WTC11 (cell line): ENCODE results near the gene AP1S1. TPM values are rescaled to one million over a fixed set of nuclear protein-coding genes. Genes with fewer than 3 reads are reported as not detected.
"Not testable (repeated sequence)": the region's sequence is repeated elsewhere in the genome, so short reads cannot be mapped to it uniquely, and the experiment has no call there.

ENCODE experiments used
- ATAC-seq: fragments of 200-7000 bp; cut with Tn5 transposase; 2 replicates; pipeline ENCODE4 v1.10.0; 2021; ENCODE audit warnings: mild to moderate bottlenecking, moderate library complexity
- CTCF ChIA-PET: fragments of 300-600 bp; sonication (Branson Sonifier 250); formaldehyde crosslinking; loops from one replicate; lab custom pipeline; 2021; ENCODE audit warnings: antibody characterized with exemption; lab: Charles Lee
- POLR2A ChIA-PET: fragments of 350-600 bp; sonication (Branson Sonifier 250); formaldehyde crosslinking; loops from one replicate; lab custom pipeline; 2021; ENCODE audit warnings: antibody characterized with exemption; lab: Charles Lee
- DNase-seq: peaks from one replicate; pipeline ENCODE4 v3.0.0; 2021; ENCODE audit warnings: low spot score
- H3K27ac Mint-ChIP-seq: 2 replicates; pipeline ENCODE4 v1.8.0; 2021; ENCODE audit warnings: mixed read lengths
- H3K27me3 Mint-ChIP-seq: 2 replicates; pipeline ENCODE4 v1.8.0; 2021; ENCODE audit warnings: low read depth, mild to moderate bottlenecking, moderate library complexity, mixed read lengths
- H3K36me3 Mint-ChIP-seq: 2 replicates; pipeline ENCODE4 v1.8.0; 2021; ENCODE audit warnings: mixed read lengths
- H3K4me1 Mint-ChIP-seq: 2 replicates; pipeline ENCODE4 v1.8.0; 2022; ENCODE audit warnings: mixed read lengths
- H3K4me3 Mint-ChIP-seq: 2 replicates; pipeline ENCODE4 v1.8.0; 2021; ENCODE audit warnings: mild to moderate bottlenecking, moderate library complexity, mixed read lengths
- H3K9me3 Mint-ChIP-seq: 2 replicates; pipeline ENCODE4 v1.8.0; 2021; ENCODE audit warnings: mixed read lengths
- ELF4 ChIP-seq: sonication (generic); formaldehyde crosslinking; IDR thresholded peaks from 2 replicates; pipeline ENCODE4 v1.8.1; 2022; ENCODE audit warnings: low read depth, mild to moderate bottlenecking, moderate library complexity, missing genetic modification reagents
- ETV6 ChIP-seq: sonication (generic); formaldehyde crosslinking; IDR thresholded peaks from 2 replicates; pipeline ENCODE4 v1.8.1; 2022; ENCODE audit warnings: mild to moderate bottlenecking, missing genetic modification reagents
- FOXJ3 ChIP-seq: sonication (generic); formaldehyde crosslinking; IDR thresholded peaks from 2 replicates; pipeline ENCODE4 v1.9.0; 2021; ENCODE audit warnings: missing genetic modification reagents, mild to moderate bottlenecking, borderline replicate concordance
- FOXK1 ChIP-seq: sonication (generic); formaldehyde crosslinking; IDR thresholded peaks from 2 replicates; pipeline ENCODE4 v1.8.0; 2022; ENCODE audit warnings: mild to moderate bottlenecking, moderate library complexity, missing genetic modification reagents
- GTF2I ChIP-seq: fragments of 250-450 bp; sonication (Bioruptor Pico); conservative IDR thresholded peaks from 2 replicates; pipeline ENCODE4 v1.4.0; 2021; ENCODE audit warnings: mild to moderate bottlenecking
- HMGA2 ChIP-seq: fragments of 250-450 bp; sonication (Bioruptor Pico); IDR thresholded peaks from 2 replicates; pipeline ENCODE4 v1.4.0; 2021; ENCODE audit warnings: mild to moderate bottlenecking, moderate library complexity
- JAZF1 ChIP-seq: fragments of 250-450 bp; sonication (Bioruptor Pico); IDR thresholded peaks from 2 replicates; pipeline ENCODE4 v1.9.0; 2021; ENCODE audit warnings: moderate library complexity, mild to moderate bottlenecking, inconsistent platforms
- MYBL2 ChIP-seq: sonication (generic); formaldehyde crosslinking; IDR thresholded peaks from 2 replicates; pipeline ENCODE4 v1.8.1; 2023; ENCODE audit warnings: mild to moderate bottlenecking, moderate library complexity, missing genetic modification reagents
- NR1H2 ChIP-seq: sonication (generic); formaldehyde crosslinking; IDR thresholded peaks from 2 replicates; pipeline ENCODE4 v1.9.0; 2021; ENCODE audit warnings: mild to moderate bottlenecking, moderate library complexity, missing genetic modification reagents
- NR2C2 ChIP-seq: sonication (generic); formaldehyde crosslinking; IDR thresholded peaks from 2 replicates; pipeline ENCODE4 v1.8.0; 2022; ENCODE audit warnings: mild to moderate bottlenecking, missing genetic modification reagents
- NR3C1 ChIP-seq: sonication (generic); formaldehyde crosslinking; conservative IDR thresholded peaks from 2 replicates; pipeline ENCODE4 v1.8.1; 2023; ENCODE audit warnings: low read depth, mild to moderate bottlenecking, missing genetic modification reagents
- PRRX2 ChIP-seq: fragments of 250-450 bp; sonication (Bioruptor Pico); IDR thresholded peaks from 2 replicates; pipeline ENCODE4 v1.8.0; 2021; ENCODE audit warnings: mild to moderate bottlenecking
- RORB ChIP-seq: fragments of 250-450 bp; sonication (Bioruptor Pico); IDR thresholded peaks from 2 replicates; pipeline ENCODE4 v1.9.0; 2021; ENCODE audit warnings: mild to moderate bottlenecking
- total RNA-seq: library from RNA; stranded (reverse); gene quantifications from 3 replicates; pipeline ENCODE4 v1.2.3, GENCODE V29; 2021
- TF ChIP-seq, protein P1 (sequence below): sonication (generic); formaldehyde crosslinking; IDR thresholded peaks from 2 replicates; pipeline ENCODE4 v1.8.0; 2022; ENCODE audit warnings: mild to moderate bottlenecking, missing genetic modification reagents
- TF ChIP-seq, protein P2 (sequence below): fragments of 250-450 bp; sonication (Bioruptor Pico); IDR thresholded peaks from 2 replicates; pipeline ENCODE4 v1.9.0; 2021; ENCODE audit warnings: mild to moderate bottlenecking
- TF ChIP-seq, protein P3 (sequence below): sonication (generic); formaldehyde crosslinking; IDR thresholded peaks from 2 replicates; pipeline ENCODE4 v1.8.1; 2023; ENCODE audit warnings: mild to moderate bottlenecking, missing genetic modification reagents
- TF ChIP-seq, protein P4 (sequence below): sonication (generic); formaldehyde crosslinking; IDR thresholded peaks from 2 replicates; pipeline ENCODE4 v1.8.1; 2022; ENCODE audit warnings: missing genetic modification reagents, borderline replicate concordance

AP1S1 gene
- total RNA-seq, 1 experiment from 2014 or later: 60.7 TPM

- TF ChIP-seq PRRX2 (CRISPR knock-in tag) (no peak), GTF2I (no peak), NR3C1 (no peak)
- TF ChIP-seq, protein P1, sequence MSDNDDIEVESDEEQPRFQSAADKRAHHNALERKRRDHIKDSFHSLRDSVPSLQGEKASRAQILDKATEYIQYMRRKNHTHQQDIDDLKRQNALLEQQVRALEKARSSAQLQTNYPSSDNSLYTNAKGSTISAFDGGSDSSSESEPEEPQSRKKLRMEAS: 0 out of 2 replicates have a peak, but pooled peaks have one; percentile 26
- TF ChIP-seq, protein P2, sequence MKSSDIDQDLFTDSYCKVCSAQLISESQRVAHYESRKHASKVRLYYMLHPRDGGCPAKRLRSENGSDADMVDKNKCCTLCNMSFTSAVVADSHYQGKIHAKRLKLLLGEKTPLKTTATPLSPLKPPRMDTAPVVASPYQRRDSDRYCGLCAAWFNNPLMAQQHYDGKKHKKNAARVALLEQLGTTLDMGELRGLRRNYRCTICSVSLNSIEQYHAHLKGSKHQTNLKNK (CRISPR knock-in tag): no peak
- TF ChIP-seq, protein P3, sequence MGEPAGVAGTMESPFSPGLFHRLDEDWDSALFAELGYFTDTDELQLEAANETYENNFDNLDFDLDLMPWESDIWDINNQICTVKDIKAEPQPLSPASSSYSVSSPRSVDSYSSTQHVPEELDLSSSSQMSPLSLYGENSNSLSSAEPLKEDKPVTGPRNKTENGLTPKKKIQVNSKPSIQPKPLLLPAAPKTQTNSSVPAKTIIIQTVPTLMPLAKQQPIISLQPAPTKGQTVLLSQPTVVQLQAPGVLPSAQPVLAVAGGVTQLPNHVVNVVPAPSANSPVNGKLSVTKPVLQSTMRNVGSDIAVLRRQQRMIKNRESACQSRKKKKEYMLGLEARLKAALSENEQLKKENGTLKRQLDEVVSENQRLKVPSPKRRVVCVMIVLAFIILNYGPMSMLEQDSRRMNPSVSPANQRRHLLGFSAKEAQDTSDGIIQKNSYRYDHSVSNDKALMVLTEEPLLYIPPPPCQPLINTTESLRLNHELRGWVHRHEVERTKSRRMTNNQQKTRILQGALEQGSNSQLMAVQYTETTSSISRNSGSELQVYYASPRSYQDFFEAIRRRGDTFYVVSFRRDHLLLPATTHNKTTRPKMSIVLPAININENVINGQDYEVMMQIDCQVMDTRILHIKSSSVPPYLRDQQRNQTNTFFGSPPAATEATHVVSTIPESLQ (CRISPR knock-in tag): no peak
- TF ChIP-seq, protein P4, sequence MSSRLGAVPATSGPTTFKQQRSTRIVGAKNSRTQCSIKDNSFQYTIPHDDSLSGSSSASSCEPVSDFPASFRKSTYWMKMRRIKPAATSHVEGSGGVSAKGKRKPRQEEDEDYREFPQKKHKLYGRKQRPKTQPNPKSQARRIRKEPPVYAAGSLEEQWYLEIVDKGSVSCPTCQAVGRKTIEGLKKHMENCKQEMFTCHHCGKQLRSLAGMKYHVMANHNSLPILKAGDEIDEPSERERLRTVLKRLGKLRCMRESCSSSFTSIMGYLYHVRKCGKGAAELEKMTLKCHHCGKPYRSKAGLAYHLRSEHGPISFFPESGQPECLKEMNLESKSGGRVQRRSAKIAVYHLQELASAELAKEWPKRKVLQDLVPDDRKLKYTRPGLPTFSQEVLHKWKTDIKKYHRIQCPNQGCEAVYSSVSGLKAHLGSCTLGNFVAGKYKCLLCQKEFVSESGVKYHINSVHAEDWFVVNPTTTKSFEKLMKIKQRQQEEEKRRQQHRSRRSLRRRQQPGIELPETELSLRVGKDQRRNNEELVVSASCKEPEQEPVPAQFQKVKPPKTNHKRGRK: peak; percentile 53; the same call in 1 of the 2 replicates
- TF ChIP-seq, all 79 proteins: peak for 2
- peaks cover 26% of the 10 kb centered on the region for H3K4me1 Mint-ChIP-seq
- no peak overlapping the region for H3K4me3 Mint-ChIP-seq
- ChIA-PET CTCF (interaction anchor here (0.7 to 4.9 kb wide), 7 partner anchors 10 to 233 kb away, joined by 3 to 42 read pairs (median 6); no protein-coding TSS in a partner anchor), POLR2A (no interaction called here)
- peaks cover 16% of the 10 kb centered on the region for H3K27me3 Mint-ChIP-seq
- no peak for DNase-seq
- H3K36me3 Mint-ChIP-seq: peaks cover 5% of the 10 kb centered on the region
- peaks cover 7% of the 10 kb centered on the region for H3K9me3 Mint-ChIP-seq
- H3K27ac Mint-ChIP-seq: no peak overlapping the region
- ATAC-seq: no peak
Observed at GRCh38 chr7:101128040-101128834, 26.0 kb upstream of the AP1S1 start.

DNA sequence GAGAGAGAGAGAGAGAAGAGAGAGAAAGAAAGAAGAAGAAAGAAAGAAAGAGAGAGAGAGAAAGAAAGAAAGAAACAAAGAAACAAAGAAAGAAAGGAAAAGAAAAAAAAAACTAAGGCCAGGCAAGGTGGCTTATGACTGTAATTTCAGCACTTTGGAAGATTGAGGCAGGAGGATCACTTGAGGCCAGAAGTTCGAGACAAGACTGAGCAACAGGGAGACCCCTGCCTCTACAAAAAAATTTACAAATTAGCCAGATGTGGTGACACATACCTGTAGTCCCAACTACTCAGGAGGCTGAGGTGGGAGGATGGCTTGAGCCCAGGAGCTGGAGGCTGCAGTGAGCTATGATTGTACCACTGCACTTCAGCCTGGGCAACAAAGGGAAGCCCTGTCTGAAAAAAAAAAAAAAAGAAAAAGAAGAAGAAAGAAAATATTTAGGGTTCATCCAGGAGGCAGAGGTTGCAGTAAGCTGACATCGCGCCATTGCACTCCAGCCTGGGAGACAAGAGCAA is 24.6 kb upstream of the AP1S1 start:
- no peak for ATAC-seq
- ChIA-PET POLR2A (no interaction called here), CTCF (interaction anchor here (0.6 to 1.4 kb wide), 6 partner anchors 11 to 424 kb away, joined by 3 to 8 read pairs (median 4); no protein-coding TSS in a partner anchor)
- Mint-ChIP-seq H3K27me3 (peaks cover 13% of the 10 kb centered on the region), H3K27ac (no peak overlapping the region), H3K4me3 (no peak overlapping the region), H3K9me3 (peaks cover 7% of the 10 kb centered on the region), H3K36me3 (peaks cover 5% of the 10 kb centered on the region), H3K4me1 (peaks cover 37% of the 10 kb centered on the region)
- TF ChIP-seq FOXK1 (CRISPR knock-in tag): no peak
- TF ChIP-seq RORB (CRISPR knock-in tag): no peak
- TF ChIP-seq NR2C2 (CRISPR knock-in tag): no peak
- TF ChIP-seq ETV6: no peak
- TF ChIP-seq FOXJ3 (CRISPR knock-in tag): no peak
- TF ChIP-seq JAZF1 (CRISPR knock-in tag): no peak
- TF ChIP-seq HMGA2: no peak
- no peak for TF ChIP-seq NR1H2
- no peak for TF ChIP-seq MYBL2 (CRISPR knock-in tag)
- TF ChIP-seq ELF4 (CRISPR knock-in tag): no peak
- no peak for TF ChIP-seq GTF2I
- DNase-seq: no peak

- H3K36me3 Mint-ChIP-seq, ATAC-seq, H3K27ac Mint-ChIP-seq, H3K27me3 Mint-ChIP-seq, DNase-seq, H3K4me3 Mint-ChIP-seq, POLR2A ChIA-PET, H3K9me3 Mint-ChIP-seq: not testable (repeated sequence)
- CTCF ChIA-PET: interaction anchor here (0.5 to 2.7 kb wide), 9 partner anchors 11 to 238 kb away, joined by 3 to 36 read pairs (median 7); partner anchors contain the start of gene TRIM56
- H3K4me1 Mint-ChIP-seq: peaks cover 30% of the 10 kb centered on the region
Observed at GRCh38 chr7:101132626-101133600, 21.4 kb upstream of the AP1S1 start.
